AG04449 (cell line): ENCODE data around the gene PFKL.

Experiments
- CTCF ChIA-PET: fragments of 350-600 bp; formaldehyde crosslinking; extraction: SDS; loops from one replicate; lab custom pipeline; 2021; ENCODE audit warnings: antibody characterized with exemption; lab: Yijun Ruan, JAX
- POLR2A ChIA-PET: fragments of 400-600, 350-600 bp; formaldehyde crosslinking; extraction: SDS; loops from one replicate; lab custom pipeline; 2020; ENCODE audit warnings: antibody characterized with exemption, inconsistent platforms; lab: Yijun Ruan, JAX
- DNase-seq: peaks from one replicate; pipeline ENCODE4 v3.0.0-alpha.2; 2010; ENCODE audit warnings: low read depth, low spot score
- H3K4me3 ChIP-seq: 2 replicates; pipeline ENCODE4 v1.5.1; 2011; ENCODE audit warnings: low read depth, mild to moderate bottlenecking, control low read depth, low read length
- TF ChIP-seq, protein P1 (sequence below): IDR thresholded peaks from one replicate; pipeline ENCODE4 v1.5.1; 2011; ENCODE audit warnings: mild to moderate bottlenecking, moderate library complexity, low read length, control low read depth, inconsistent platforms; ENCODE audit not compliant: insufficient read depth; ENCODE audit errors: missing control alignments

Gene PFKL

DNA sequence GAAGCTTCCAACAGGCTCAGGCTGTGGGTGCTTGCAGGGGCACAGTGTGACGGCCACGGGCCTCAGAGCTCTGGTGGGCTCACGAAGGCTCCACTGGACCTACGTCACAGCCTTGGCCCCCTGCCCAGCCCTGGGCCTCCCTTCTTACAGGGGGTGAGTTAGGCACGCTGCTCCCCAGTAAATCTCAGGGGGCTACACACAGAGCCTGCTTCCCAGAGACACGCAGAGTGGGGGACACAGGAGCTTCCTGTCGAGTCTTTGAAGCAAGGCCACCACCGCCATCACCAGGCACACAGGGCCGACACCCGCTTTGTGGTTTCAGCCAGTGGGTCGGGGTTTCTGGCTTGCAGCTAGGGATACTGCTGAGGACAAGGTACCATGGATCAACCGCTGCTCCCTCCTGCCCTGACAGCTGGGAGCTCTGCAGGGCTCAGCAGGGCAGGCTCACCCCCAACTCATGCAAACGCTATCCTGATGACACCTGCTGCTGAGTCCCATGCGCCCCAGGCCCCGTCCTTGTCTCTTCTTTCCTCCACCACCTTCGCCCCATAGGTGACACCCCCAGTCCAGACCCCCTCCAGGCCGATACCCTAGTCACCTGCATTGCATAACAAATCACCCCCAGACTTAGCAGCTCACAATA is 44.8 kb downstream of the PFKL start:
- CTCF ChIA-PET: no interaction called here
- TF ChIP-seq, protein P1, sequence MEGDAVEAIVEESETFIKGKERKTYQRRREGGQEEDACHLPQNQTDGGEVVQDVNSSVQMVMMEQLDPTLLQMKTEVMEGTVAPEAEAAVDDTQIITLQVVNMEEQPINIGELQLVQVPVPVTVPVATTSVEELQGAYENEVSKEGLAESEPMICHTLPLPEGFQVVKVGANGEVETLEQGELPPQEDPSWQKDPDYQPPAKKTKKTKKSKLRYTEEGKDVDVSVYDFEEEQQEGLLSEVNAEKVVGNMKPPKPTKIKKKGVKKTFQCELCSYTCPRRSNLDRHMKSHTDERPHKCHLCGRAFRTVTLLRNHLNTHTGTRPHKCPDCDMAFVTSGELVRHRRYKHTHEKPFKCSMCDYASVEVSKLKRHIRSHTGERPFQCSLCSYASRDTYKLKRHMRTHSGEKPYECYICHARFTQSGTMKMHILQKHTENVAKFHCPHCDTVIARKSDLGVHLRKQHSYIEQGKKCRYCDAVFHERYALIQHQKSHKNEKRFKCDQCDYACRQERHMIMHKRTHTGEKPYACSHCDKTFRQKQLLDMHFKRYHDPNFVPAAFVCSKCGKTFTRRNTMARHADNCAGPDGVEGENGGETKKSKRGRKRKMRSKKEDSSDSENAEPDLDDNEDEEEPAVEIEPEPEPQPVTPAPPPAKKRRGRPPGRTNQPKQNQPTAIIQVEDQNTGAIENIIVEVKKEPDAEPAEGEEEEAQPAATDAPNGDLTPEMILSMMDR: no peak
- no peak overlapping the region for H3K4me3 ChIP-seq
- DNase-seq: no peak
- POLR2A ChIA-PET: no interaction called here

DNA sequence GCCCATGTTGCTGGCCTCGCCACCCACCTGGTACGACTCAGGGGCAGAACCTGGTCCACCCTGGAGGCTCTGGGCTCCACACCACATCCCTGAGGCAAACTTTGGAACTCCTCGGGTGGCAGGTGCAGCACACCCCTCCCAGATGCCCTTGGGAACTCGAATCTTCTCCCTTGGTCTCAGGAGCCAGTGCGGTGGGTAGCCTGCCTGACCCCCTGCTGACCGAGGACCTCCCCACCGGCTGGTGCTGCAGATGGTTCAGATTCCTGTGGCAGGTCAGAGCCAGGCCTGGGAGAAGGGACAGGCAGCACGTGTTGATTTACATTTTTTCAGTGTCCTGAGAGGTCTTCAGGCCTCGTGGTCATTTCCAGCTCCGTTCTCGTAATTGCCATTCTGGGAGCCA is 45.6 kb downstream of the PFKL start:
- no peak for DNase-seq
- ChIA-PET POLR2A (no interaction called here), CTCF (no interaction called here)
- no peak overlapping the region for H3K4me3 ChIP-seq
- TF ChIP-seq, protein P1: no peak

DNA sequence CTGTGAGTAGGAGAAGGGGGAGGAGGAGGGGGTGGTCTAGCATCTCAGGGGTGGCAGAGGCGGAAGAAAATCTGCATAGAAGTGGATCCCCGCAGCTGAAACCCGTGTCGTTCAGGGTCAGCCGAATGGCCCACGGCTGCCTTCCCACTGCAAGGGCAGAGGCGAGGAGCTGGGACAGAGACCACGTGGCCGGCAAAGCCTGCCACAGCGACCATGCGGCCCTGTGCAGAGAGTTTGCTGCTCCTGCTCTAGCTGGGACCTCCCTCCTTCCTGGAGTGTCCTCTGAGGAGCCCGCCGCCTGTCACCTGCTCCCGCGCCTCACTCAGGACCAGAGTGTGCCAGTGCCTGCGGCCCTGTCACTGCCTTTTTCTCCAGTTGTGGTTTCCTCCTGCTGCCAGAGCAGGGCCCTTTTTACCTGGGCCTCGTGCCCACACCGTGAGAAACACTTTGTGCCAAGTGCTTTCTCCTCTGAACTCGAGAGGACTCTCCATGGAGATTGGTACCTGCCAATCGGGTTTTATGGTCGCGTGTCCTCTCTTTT is 48.1 kb downstream of the PFKL start:
- CTCF ChIA-PET: no interaction called here
- TF ChIP-seq, protein P1: no peak
- POLR2A ChIA-PET: no interaction called here
- no peak overlapping the region for H3K4me3 ChIP-seq
- no peak for DNase-seq

DNA sequence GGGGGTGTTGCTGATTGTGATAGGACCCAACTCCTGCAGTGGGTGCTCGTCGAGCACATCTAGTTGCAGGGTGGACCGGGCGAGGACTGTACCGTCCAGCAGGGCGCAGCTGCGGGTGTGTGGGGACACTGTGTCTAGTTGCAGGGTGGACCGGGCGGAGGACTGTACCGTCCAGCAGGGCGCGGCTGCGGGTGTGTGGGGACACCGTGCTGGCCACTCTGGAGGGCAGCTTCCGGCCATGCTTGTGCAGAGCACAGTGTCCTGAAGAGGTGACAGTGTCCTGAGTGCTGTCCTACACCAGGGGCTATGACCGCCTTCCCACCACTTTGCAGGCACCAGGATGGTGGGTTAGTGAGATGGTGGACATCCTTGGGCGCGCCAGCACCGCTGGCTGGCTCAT is 49.0 kb downstream of the PFKL start:
- POLR2A ChIA-PET: no interaction called here
- no peak for DNase-seq
- CTCF ChIA-PET: no interaction called here
- TF ChIP-seq, protein P1: no peak
- H3K4me3 ChIP-seq: no peak overlapping the region

DNA sequence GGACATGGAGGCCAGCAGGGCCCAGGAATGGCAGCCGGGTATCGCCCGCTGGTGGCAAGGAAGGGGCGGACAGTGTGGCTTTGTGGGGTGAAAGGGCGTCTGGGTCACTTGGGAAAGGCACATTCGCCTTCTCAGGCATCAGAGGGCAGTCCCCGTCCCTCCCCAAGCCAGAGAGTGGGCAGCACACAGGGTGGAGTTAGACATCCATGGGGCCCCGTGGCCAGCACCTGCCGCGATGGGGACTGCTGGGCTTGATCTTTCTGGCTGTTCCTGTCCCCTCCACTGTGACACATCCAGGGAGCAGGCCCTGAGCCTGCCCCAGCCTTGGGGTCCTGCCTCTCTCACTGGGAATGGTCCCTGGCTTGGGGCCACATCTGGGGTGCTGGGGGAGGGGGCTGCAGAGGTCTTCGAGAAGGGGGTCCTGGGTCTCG is 49.6 kb downstream of the PFKL start:
- POLR2A ChIA-PET: no interaction called here
- TF ChIP-seq, protein P1: no peak
- CTCF ChIA-PET: no interaction called here
- H3K4me3 ChIP-seq: no peak overlapping the region
- no peak for DNase-seq

DNA sequence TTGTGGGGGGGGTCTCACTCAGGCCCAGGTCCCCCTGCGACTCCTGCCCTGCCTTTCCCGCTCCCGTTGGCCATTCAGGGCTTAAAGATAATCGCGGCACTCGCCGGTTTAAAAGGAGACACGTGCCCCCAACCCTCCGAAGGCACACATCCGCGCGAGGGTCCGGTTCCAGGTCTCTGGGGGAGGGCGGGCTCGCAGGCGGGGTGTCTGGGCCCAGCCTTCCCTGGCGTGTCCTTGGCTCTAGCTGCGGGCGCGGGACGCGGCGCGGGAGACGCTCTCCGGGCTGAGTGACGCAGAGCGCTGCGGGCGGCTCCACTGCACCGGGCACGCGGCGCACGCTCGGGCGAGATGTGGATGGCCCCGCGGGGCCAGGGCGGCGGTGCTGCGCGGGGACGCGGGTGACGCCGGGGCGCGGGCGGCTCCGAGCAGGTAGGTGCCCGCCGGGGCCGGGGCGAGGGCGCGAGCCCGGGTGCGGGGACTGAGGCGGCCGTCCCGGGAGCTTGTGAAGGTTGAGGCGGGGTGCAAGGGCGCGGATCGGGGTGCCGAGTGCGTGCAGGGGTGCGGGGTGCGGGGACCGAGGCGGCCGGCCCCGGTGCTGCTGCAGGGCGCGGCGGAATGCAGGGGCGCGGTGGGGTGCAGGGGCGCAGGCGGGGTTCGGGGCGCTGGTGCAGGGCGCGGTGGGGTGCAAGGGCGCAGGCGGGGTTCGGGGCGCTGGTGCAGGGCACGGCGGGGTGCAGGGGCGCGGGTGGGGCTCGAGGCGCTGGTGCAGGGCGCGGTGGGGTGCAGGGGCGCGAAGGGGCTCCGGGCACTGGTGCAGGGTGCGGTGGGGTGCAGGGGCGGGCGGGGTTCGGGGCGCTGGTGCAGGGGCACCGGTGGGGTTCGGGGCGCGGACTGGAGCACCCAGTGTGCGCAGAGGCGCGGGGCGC is 50.3 kb downstream of the PFKL start:
- no peak for DNase-seq
- TF ChIP-seq, protein P1: no peak
- ChIA-PET CTCF (no interaction called here), POLR2A (no interaction called here)
- H3K4me3 ChIP-seq: no peak overlapping the region
